Stimulated activated CD4-positive, alpha-beta T cell treated with anti-CD3 and anti-CD28 coated beads, Interleukin-4, amount 100 ng/mL, for 24 hours (primary cell): ENCODE data around the gene ZNF609.

Source experiments
- DNase-seq: peaks from one replicate; pipeline ENCODE4 v3.0.0-alpha.2; 2020

Gene ZNF609

GRCh38 chr15:64547275-64547674, 86.9 kb downstream of the ZNF609 start:
- no peak for DNase-seq

- no peak for DNase-seq
These were observed 87.9 kb downstream of the ZNF609 start for GRCh38 chr15:64548235-64548634.

GRCh38 chr15:64549860-64550259, 89.5 kb downstream of the ZNF609 start:
- no peak for DNase-seq

GRCh38 chr15:64552281-64552948, 92.0 kb downstream of the ZNF609 start:
- no peak for DNase-seq

- DNase-seq = no peak
These were observed 98.2 kb downstream of the ZNF609 start for GRCh38 chr15:64558460-64559179.

- no peak for DNase-seq
These were observed 98.9 kb downstream of the ZNF609 start for GRCh38 chr15:64559243-64559642.

GRCh38 chr15:64560501-64560900, 100.1 kb downstream of the ZNF609 start:
- DNase-seq = no peak

- no peak for DNase-seq
These were observed 100.6 kb downstream of the ZNF609 start for GRCh38 chr15:64560998-64561397.

- DNase-seq = no peak
These were observed 101.7 kb downstream of the ZNF609 start for GRCh38 chr15:64562003-64562640.

GRCh38 chr15:64566102-64566501, 105.7 kb downstream of the ZNF609 start:
- DNase-seq = no peak

- no peak for DNase-seq
These were observed 106.5 kb downstream of the ZNF609 start for GRCh38 chr15:64566629-64567427.

GRCh38 chr15:64568765-64569164, 108.4 kb downstream of the ZNF609 start:
- no peak for DNase-seq

- no peak for DNase-seq
These were observed 111.5 kb downstream of the ZNF609 start for GRCh38 chr15:64571857-64572291.

- DNase-seq = no peak
These were observed 112.5 kb downstream of the ZNF609 start for GRCh38 chr15:64572856-64573255.

GRCh38 chr15:64574301-64575017, 114.1 kb downstream of the ZNF609 start:
- no peak for DNase-seq

- DNase-seq = no peak
These were observed 120.5 kb downstream of the ZNF609 start for GRCh38 chr15:64580696-64581407.

GRCh38 chr15:64581408-64581761, 121.0 kb downstream of the ZNF609 start:
- DNase-seq = no peak

GRCh38 chr15:64582202-64582601, 121.8 kb downstream of the ZNF609 start:
- no peak for DNase-seq

GRCh38 chr15:64583519-64583918, 123.1 kb downstream of the ZNF609 start:
- no peak for DNase-seq

- DNase-seq = no peak
These were observed 123.6 kb downstream of the ZNF609 start for GRCh38 chr15:64583983-64584382.

- DNase-seq = no peak
These were observed 126.0 kb downstream of the ZNF609 start for GRCh38 chr15:64586259-64586870.
